Measurements from ENCODE around the gene RPL39L.

The RPL39L gene

GRCh38 chr3:187098923-187099512 is 40.3 kb downstream of the RPL39L start:
- no peak for DNase-seq (ENCODE audit: low read depth)

- DNase-seq (ENCODE audit: low read depth), result no peak
Measured at GRCh38 chr3:187093320-187093719, 46.0 kb downstream of the RPL39L start.

GRCh38 chr3:187088701-187089100 is 50.6 kb downstream of the RPL39L start:
- no peak for DNase-seq (ENCODE audit: low read depth)

- no peak for DNase-seq (ENCODE audit: low read depth)
Measured at GRCh38 chr3:187086831-187087230, 52.5 kb downstream of the RPL39L start.

- DNase-seq (ENCODE audit: low read depth), result no peak
Measured at GRCh38 chr3:187085933-187086332, 53.4 kb downstream of the RPL39L start.

GRCh38 chr3:187085021-187085666 is 54.2 kb downstream of the RPL39L start:
- no peak for DNase-seq (ENCODE audit: low read depth)

- DNase-seq (ENCODE audit: low read depth), result no peak
Measured at GRCh38 chr3:187084580-187084979, 54.7 kb downstream of the RPL39L start.

GRCh38 chr3:187084126-187084525 is 55.2 kb downstream of the RPL39L start:
- DNase-seq (ENCODE audit: low read depth), result no peak

GRCh38 chr3:187082758-187083375 is 56.4 kb downstream of the RPL39L start:
- no peak for DNase-seq (ENCODE audit: low read depth)

- DNase-seq (ENCODE audit: low read depth), result no peak
Measured at GRCh38 chr3:187080799-187081450, 58.4 kb downstream of the RPL39L start.

- DNase-seq (ENCODE audit: low read depth), result no peak
Measured at GRCh38 chr3:187079090-187080022, 59.9 kb downstream of the RPL39L start.

- DNase-seq (ENCODE audit: low read depth), result no peak
Measured at GRCh38 chr3:187077537-187077936, 61.8 kb downstream of the RPL39L start.

- DNase-seq (ENCODE audit: low read depth), result no peak
Measured at GRCh38 chr3:187077085-187077484, 62.2 kb downstream of the RPL39L start.

GRCh38 chr3:187076297-187076696 is 63.0 kb downstream of the RPL39L start:
- DNase-seq (ENCODE audit: low read depth), result no peak

- no peak for DNase-seq (ENCODE audit: low read depth)
Measured at GRCh38 chr3:187074846-187075245, 64.5 kb downstream of the RPL39L start.

- DNase-seq (ENCODE audit: low read depth), result no peak
Measured at GRCh38 chr3:187073581-187074098, 65.7 kb downstream of the RPL39L start.

GRCh38 chr3:187072511-187072910 is 66.8 kb downstream of the RPL39L start:
- DNase-seq (ENCODE audit: low read depth), result no peak

GRCh38 chr3:187072102-187072501 is 67.2 kb downstream of the RPL39L start:
- DNase-seq (ENCODE audit: low read depth), result no peak
